Measurements from ENCODE around the gene CFAP161. TPM values are rescaled to one million over a fixed set of nuclear protein-coding genes. Genes with fewer than 3 reads are reported as not detected.

Gene CFAP161
- total and polyA plus RNA-seq, 9 of the 15 experiments (the other 6 are each of a cell fraction or from before 2014, with no cell fraction given), result 25.8 to 83.3 (median 75.6) TPM

- no peak for TF ChIP-seq ZNF707 (CRISPR knock-in tag; conservative IDR thresholded peaks at IDR 0.05)
- TF ChIP-seq FOS (IDR thresholded peaks at IDR 0.05; ENCODE audit: extremely low read depth, insufficient read length), result no peak
- peak; percentile 74 for TF ChIP-seq STAT5A (IDR thresholded peaks at IDR 0.05; ENCODE audit: borderline replicate concordance, low read length)
- TF ChIP-seq HMBOX1 (IDR thresholded peaks at IDR 0.05), result no peak
- no peak for TF ChIP-seq NFXL1 (CRISPR knock-in tag; IDR thresholded peaks at IDR 0.05)
- TF ChIP-seq BMI1 (IDR thresholded peaks at IDR 0.05; ENCODE audit: low read length), result no peak
- peak in 1 of 2 experiments; percentile 57; a peak in 2 of 4 replicates for TF ChIP-seq MNT (conservative IDR thresholded peaks at IDR 0.05)
- TF ChIP-seq BDP1 (IDR thresholded peaks at IDR 0.05; ENCODE audit: insufficient read depth, insufficient read length), result no peak
- TF ChIP-seq ZNF79 (CRISPR knock-in tag; IDR thresholded peaks at IDR 0.05; ENCODE audit: low read depth), result no peak
- TF ChIP-seq ZNF253 (CRISPR knock-in tag; conservative IDR thresholded peaks at IDR 0.05), result no peak
- no peak for TF ChIP-seq MCM2 (IDR thresholded peaks at IDR 0.05; ENCODE audit: low read depth)
- TF ChIP-seq ZKSCAN3 (CRISPR knock-in tag; IDR thresholded peaks at IDR 0.05), result no peak
- no peak for TF ChIP-seq ZNF449 (CRISPR knock-in tag; IDR thresholded peaks at IDR 0.05)
- TF ChIP-seq ZNF75A (CRISPR knock-in tag; IDR thresholded peaks at IDR 0.05), result no peak
- TF ChIP-seq ZBTB17 (CRISPR knock-in tag; IDR thresholded peaks at IDR 0.05), result no peak
- no peak for TF ChIP-seq PKNOX1 (IDR thresholded peaks at IDR 0.05)
- peak; percentile 50 for TF ChIP-seq HDAC3 (IDR thresholded peaks at IDR 0.05; ENCODE audit: borderline replicate concordance, partially characterized antibody)
- TF ChIP-seq ZNF696 (CRISPR knock-in tag; conservative IDR thresholded peaks at IDR 0.05), result no peak
- peak; percentile 45 for TF ChIP-seq PRDM10 (IDR thresholded peaks at IDR 0.05; ENCODE audit: partially characterized antibody)
These were observed 35.0 kb upstream of the CFAP161 start (continued) for GRCh38 chr15:81098861-81099651.
